Thoracic aorta (tissue), 2 donors: ENCODE data around the gene ACVR1B. TPM values are rescaled to one million over a fixed set of nuclear protein-coding genes. Genes with fewer than 3 reads are reported as not detected.

ENCODE experiments used
- ATAC-seq: fragments of 150-250 bp; one replicate; pipeline ENCODE4 v1.8.0; 2017; ENCODE audit warnings: low read depth; ENCODE audit not compliant: insufficient number of reproducible peaks, low FRiP score
- DNase-seq: peaks from one replicate; pipeline ENCODE4 v3.0.0-alpha.2; 2020; ENCODE audit warnings: low spot score
- H3K27ac ChIP-seq, 2 donors: fragments of 200-600 bp; sonication (generic); 1 replicate in 1 of 2; 2 replicates in 1 of 2; pipeline ENCODE4 v1.5.1; 2016; ENCODE audit warnings: mild to moderate bottlenecking in 2 of 2, moderate library complexity in 2 of 2
- H3K27me3 ChIP-seq: fragments of 200-600 bp; sonication (generic); replicated peaks from 2 replicates; pipeline ENCODE4 v1.6.0; 2016; ENCODE audit warnings: mild to moderate bottlenecking; ENCODE audit not compliant: insufficient read depth
- H3K36me3 ChIP-seq: fragments of 200-600 bp; sonication (generic); one replicate; pipeline ENCODE4 v1.5.1; 2016
- H3K4me1 ChIP-seq, 2 donors: fragments of 200-600 bp; sonication (generic); 1 replicate in 1 of 2; 2 replicates in 1 of 2; pipeline versions ENCODE4 v1.5.1 to v1.6.0; 2016; ENCODE audit warnings: low read depth in 2 of 2, mild to moderate bottlenecking in 1 of 2; ENCODE audit not compliant: control insufficient read depth in 1 of 2
- H3K4me3 ChIP-seq: fragments of 200-600 bp; sonication (generic); 2 replicates; pipeline ENCODE4 v1.5.1; 2016; ENCODE audit warnings: mild to moderate bottlenecking
- H3K9me3 ChIP-seq: fragments of 200-600 bp; sonication (generic); 2 replicates; pipeline ENCODE4 v1.5.1; 2016
- total RNA-seq, 2 donors: library from RNA; depleted of rRNA; stranded (reverse); fragments of >200 nt; gene quantifications; one replicate each; pipeline versions ENCODE4 v1.1.0 to v1.2.3, GENCODE V29; 2016
- TF ChIP-seq, protein P1 (sequence below): fragments of 200-600 bp; sonication (generic); IDR thresholded peaks from one replicate; pipeline ENCODE4 v1.5.1; 2019; ENCODE audit warnings: antibody characterized with exemption

ACVR1B gene
- total RNA-seq, 2 donors from 2014 or later = 9.9 to 24.4 TPM

DNA sequence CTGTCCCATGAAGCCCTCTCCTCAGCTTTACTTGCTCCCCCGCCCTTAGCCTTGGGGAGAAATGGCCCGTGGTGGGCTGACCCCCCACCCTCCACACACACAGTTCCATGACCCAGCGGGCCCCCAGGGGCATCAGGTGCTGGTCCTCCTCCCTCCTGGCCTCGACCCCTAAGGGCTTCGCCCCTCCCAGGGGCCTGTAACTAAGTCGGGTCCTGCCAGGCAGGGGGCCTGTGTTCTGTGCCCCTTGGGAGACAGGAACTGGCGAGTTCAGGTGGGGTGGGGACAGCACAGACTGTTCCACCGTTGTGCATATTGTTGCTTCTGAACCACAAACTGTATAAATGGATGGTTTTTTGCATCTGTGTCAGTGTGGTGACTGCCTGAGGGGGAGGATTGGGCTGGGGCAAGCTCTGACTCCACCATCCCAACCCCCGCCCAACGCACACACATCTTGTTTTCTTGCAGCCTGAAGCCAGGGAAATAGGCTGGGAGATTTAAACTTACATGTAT, 64.1 kb downstream of the ACVR1B start:
- no peak for ATAC-seq
- no peak overlapping the region for H3K27ac ChIP-seq
- no peaks in the 10 kb centered on the region for H3K36me3 ChIP-seq

GRCh38 chr12:52018433-52019112, 67.1 kb downstream of the ACVR1B start:
- DNase-seq (no peak), ATAC-seq (no peak)
- H3K36me3 ChIP-seq = no peaks in the 10 kb centered on the region
- no peak overlapping the region for H3K27ac ChIP-seq
- peaks cover 0 to 5% of the 10 kb centered on the region in 2 donors for H3K4me1 ChIP-seq
- no peaks in the 10 kb centered on the region for H3K27me3 ChIP-seq
- no peak overlapping the region for H3K4me3 ChIP-seq
- TF ChIP-seq, protein P1, sequence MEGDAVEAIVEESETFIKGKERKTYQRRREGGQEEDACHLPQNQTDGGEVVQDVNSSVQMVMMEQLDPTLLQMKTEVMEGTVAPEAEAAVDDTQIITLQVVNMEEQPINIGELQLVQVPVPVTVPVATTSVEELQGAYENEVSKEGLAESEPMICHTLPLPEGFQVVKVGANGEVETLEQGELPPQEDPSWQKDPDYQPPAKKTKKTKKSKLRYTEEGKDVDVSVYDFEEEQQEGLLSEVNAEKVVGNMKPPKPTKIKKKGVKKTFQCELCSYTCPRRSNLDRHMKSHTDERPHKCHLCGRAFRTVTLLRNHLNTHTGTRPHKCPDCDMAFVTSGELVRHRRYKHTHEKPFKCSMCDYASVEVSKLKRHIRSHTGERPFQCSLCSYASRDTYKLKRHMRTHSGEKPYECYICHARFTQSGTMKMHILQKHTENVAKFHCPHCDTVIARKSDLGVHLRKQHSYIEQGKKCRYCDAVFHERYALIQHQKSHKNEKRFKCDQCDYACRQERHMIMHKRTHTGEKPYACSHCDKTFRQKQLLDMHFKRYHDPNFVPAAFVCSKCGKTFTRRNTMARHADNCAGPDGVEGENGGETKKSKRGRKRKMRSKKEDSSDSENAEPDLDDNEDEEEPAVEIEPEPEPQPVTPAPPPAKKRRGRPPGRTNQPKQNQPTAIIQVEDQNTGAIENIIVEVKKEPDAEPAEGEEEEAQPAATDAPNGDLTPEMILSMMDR = no peak
- no peaks in the 10 kb centered on the region for H3K9me3 ChIP-seq

More for the DNA sequence above, 64.1 kb downstream of the ACVR1B start:
- Histone ChIP-seq H3K9me3 (no peaks in the 10 kb centered on the region), H3K4me3 (no peak overlapping the region), H3K4me1 (peaks cover 3 to 4% of the 10 kb centered on the region in 2 donors), H3K27me3 (no peaks in the 10 kb centered on the region)
- DNase-seq = no peak
- TF ChIP-seq, protein P1 = no peak

DNA sequence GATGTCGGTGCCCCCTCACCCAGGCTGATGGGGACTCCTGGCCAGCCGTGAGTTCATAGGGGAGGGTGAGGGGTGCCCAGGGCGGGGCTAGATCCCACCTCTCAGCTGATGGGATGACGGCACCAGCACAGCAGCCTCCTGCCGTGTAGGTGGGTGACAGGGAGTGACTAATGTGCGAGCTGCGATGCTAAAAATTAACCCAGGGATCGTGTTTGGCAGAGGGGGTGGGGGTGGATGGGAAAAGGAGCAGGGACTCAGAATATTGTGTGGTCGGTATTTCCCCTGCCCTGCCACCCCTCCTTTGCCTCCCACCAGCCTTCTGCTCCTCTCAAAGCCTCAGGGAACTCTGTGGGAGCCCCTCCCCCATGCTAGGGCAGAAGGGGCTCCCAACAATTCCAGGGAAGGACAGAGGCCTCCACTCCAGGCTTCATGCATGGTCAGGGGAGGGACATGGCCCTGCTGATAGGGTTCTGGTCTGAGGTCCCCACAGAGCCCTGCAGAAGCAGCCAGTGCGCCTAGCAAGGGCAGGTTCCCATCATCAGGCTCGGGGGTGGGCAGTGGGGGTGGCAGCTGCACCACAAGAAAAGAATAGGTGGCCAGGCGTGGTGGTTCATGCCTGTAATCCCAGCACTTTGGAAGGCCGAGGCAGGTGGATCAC, 67.7 kb downstream of the ACVR1B start:
- TF ChIP-seq, protein P1 = no peak
- ATAC-seq (no peak), DNase-seq (no peak)
- H3K36me3 ChIP-seq = no peaks in the 10 kb centered on the region
- H3K4me1 ChIP-seq = peaks cover 4 to 11% of the 10 kb centered on the region in 2 donors
- no peaks in the 10 kb centered on the region for H3K9me3 ChIP-seq
- H3K4me3 ChIP-seq = no peak overlapping the region
- H3K27me3 ChIP-seq = no peaks in the 10 kb centered on the region
- no peak overlapping the region for H3K27ac ChIP-seq

DNA sequence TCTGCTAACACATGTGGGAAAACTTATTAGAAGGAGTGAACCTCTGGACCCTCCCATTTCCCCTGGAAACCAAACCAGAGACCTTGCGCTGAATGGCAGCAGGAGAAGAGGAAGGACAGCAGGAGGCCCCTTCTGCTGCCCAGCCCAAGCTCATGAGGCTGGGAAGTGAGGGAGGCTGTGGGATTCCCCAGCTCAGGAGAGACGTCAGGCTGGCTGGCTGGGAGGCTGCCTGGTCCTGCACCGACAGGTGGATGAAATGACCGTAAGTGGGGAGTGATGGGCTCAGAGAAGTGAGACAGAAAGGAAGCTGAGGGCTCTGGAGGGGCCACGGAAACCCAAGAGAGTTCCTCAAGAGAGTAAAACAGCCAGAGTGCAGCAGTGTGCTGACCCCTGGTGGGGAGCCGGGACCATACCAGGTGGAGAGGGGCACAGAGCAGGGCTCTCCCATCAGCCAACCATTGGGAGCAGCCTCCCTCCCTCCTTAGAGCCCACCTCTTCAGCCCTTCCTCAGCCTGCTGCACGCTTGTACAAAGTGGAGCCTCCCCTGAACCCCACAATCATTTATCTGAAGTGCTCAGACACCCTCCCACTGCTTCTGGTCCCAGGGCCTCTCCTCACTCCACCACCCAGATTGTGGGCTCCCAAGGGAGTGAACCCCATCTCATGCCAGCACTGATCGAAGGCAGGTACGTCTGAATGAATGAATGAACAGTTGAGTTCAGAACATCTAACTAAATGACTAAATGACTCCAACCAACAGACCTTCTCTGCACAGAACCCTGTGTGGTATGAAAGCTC, 69.2 kb downstream of the ACVR1B start:
- no peaks in the 10 kb centered on the region for H3K36me3 ChIP-seq
- ATAC-seq (no peak), DNase-seq (no peak)
- H3K9me3 ChIP-seq = no peaks in the 10 kb centered on the region
- H3K27ac ChIP-seq = no peak overlapping the region
- H3K4me1 ChIP-seq = peaks cover 11 to 14% of the 10 kb centered on the region in 2 donors
- H3K4me3 ChIP-seq = no peak overlapping the region
- TF ChIP-seq, protein P1 = peak; percentile 48
- no peaks in the 10 kb centered on the region for H3K27me3 ChIP-seq

GRCh38 chr12:52022841-52023181, 71.3 kb downstream of the ACVR1B start:
- TF ChIP-seq, protein P1 = no peak
- ATAC-seq (no peak), DNase-seq (no peak)
- Histone ChIP-seq H3K36me3 (no peaks in the 10 kb centered on the region), H3K9me3 (no peaks in the 10 kb centered on the region), H3K27me3 (no peaks in the 10 kb centered on the region), H3K4me1 (peaks cover 16 to 23% of the 10 kb centered on the region in 2 donors), H3K4me3 (peak overlapping the region; percentile 73), H3K27ac (no peak overlapping the region)
